Stimulated activated CD8-positive, alpha-beta memory T cell treated with anti-CD3 and anti-CD28 coated beads, Interleukin-4, amount 100 ng/mL, for 24 hours (primary cell): Measurements from ENCODE around the gene IL17RB.

Experiments used
- DNase-seq: peaks from one replicate; pipeline ENCODE4 v3.0.0-alpha.2; 2020; ENCODE audit warnings: low read depth

IL17RB gene

GRCh38 chr3:53846134-53846850, at the start of gene IL17RB, which contains the start of gene CHDH:
Gene IL17RB (plus strand): TSS chr3:53846568. CDS start chr3:53846589, 21 bp downstream.
Gene CHDH (minus strand): TSS chr3:53846419. CDS start chr3:53824008, 22,411 bp downstream.
- DNase-seq = no peak

- DNase-seq = no peak
Observed at GRCh38 chr3:53798144-53798543, 48.2 kb upstream of the IL17RB start.

GRCh38 chr3:53799338-53799865, 47.0 kb upstream of the IL17RB start:
- no peak for DNase-seq

- DNase-seq = no peak
Observed at GRCh38 chr3:53800041-53800906, 46.1 kb upstream of the IL17RB start.

- no peak for DNase-seq
Observed at GRCh38 chr3:53801319-53801718, 45.0 kb upstream of the IL17RB start.

- DNase-seq = no peak
Observed at GRCh38 chr3:53802256-53802880, 44.0 kb upstream of the IL17RB start.

- DNase-seq = no peak
Observed at GRCh38 chr3:53803124-53803815, 43.1 kb upstream of the IL17RB start.

GRCh38 chr3:53803816-53804695, 42.3 kb upstream of the IL17RB start:
- DNase-seq = no peak

- no peak for DNase-seq
Observed at GRCh38 chr3:53804697-53805462, 41.5 kb upstream of the IL17RB start.

GRCh38 chr3:53805463-53806159, 40.8 kb upstream of the IL17RB start:
- DNase-seq = no peak

GRCh38 chr3:53806182-53807116, 39.9 kb upstream of the IL17RB start:
- no peak for DNase-seq

- no peak for DNase-seq
Observed at GRCh38 chr3:53807117-53807810, 39.1 kb upstream of the IL17RB start.

- no peak for DNase-seq
Observed at GRCh38 chr3:53808496-53808895, 37.9 kb upstream of the IL17RB start.

- DNase-seq = no peak
Observed at GRCh38 chr3:53809267-53809666, 37.1 kb upstream of the IL17RB start.

- DNase-seq = no peak
Observed at GRCh38 chr3:53809764-53810400, 36.5 kb upstream of the IL17RB start.

GRCh38 chr3:53811143-53811927, 35.0 kb upstream of the IL17RB start:
- DNase-seq = no peak
